Measurements from ENCODE around the gene KLHL29. TPM values are rescaled to one million over a fixed set of nuclear protein-coding genes. Genes with fewer than 3 reads are reported as not detected.

Gene KLHL29
- total RNA-seq, 1 donor from 2014 or later: 3.0 TPM

- intact Hi-C loops (cut with micrococcal nuclease): no loop called here
- Mint-ChIP-seq H3K4me3 (ENCODE audit: low read depth) (no peak overlapping the region), H3K9me3 (no peaks in the 10 kb centered on the region), H3K4me1 (ENCODE audit: low read depth) (peaks cover 10% of the 10 kb centered on the region), H3K27ac (no peak overlapping the region), H3K27me3 (ENCODE audit: low read depth) (no peaks in the 10 kb centered on the region), H3K36me3 (ENCODE audit: low read depth) (peaks cover 36% of the 10 kb centered on the region)
- no peak for DNase-seq (ENCODE audit: low spot score)
These were observed 371.8 kb downstream of the KLHL29 start for GRCh38 chr2:23756593-23757292.

GRCh38 chr2:23757686-23758433 lies 372.9 kb downstream of the KLHL29 start:
- peaks cover 38% of the 10 kb centered on the region for H3K36me3 Mint-ChIP-seq (ENCODE audit: low read depth)
- no peak overlapping the region for H3K27ac Mint-ChIP-seq

More at GRCh38 chr2:23757686-23758433, 372.9 kb downstream of the KLHL29 start:
- no peaks in the 10 kb centered on the region for H3K9me3 Mint-ChIP-seq
- intact Hi-C loops (cut with micrococcal nuclease): no loop called here
- H3K27me3 Mint-ChIP-seq (ENCODE audit: low read depth): no peaks in the 10 kb centered on the region
- DNase-seq (ENCODE audit: low spot score): no peak
- no peak overlapping the region for H3K4me3 Mint-ChIP-seq (ENCODE audit: low read depth)
- H3K4me1 Mint-ChIP-seq (ENCODE audit: low read depth): peaks cover 14% of the 10 kb centered on the region
